KMS-11 (cell line): ENCODE results near the gene NPM3.

Experiments
- H2AFZ ChIP-seq: fragments of 200-600 bp; sonication (generic); 2 replicates; pipeline ENCODE4 v1.6.1; 2016; ENCODE audit warnings: antibody characterized with exemption, mixed run types, low read depth
- H3K27ac ChIP-seq: fragments of 200-600 bp; sonication (generic); 2 replicates; pipeline ENCODE4 v1.6.1; 2016; ENCODE audit warnings: mild to moderate bottlenecking, mixed run types
- H3K27me3 ChIP-seq: fragments of 200-600 bp; sonication (generic); 2 replicates; pipeline ENCODE4 v1.6.1; 2017; ENCODE audit warnings: mild to moderate bottlenecking, low read depth, mixed run types, moderate library complexity; ENCODE audit not compliant: insufficient read depth
- H3K36me3 ChIP-seq: fragments of 200-600 bp; sonication (generic); 2 replicates; pipeline ENCODE4 v1.6.1; 2017; ENCODE audit warnings: mild to moderate bottlenecking, mixed run types; ENCODE audit not compliant: insufficient read depth
- H3K4me1 ChIP-seq: fragments of 200-600 bp; sonication (generic); 2 replicates; pipeline ENCODE4 v1.6.1; 2016; ENCODE audit warnings: mild to moderate bottlenecking, low read depth, mixed run types; ENCODE audit not compliant: poor library complexity, severe bottlenecking
- H3K4me2 ChIP-seq: fragments of 200-600 bp; sonication (generic); 2 replicates; pipeline ENCODE4 v1.7.0; 2016; ENCODE audit warnings: mild to moderate bottlenecking, mixed run types
- H3K4me3 ChIP-seq: fragments of 200-600 bp; sonication (generic); IDR thresholded peaks from 2 replicates; pipeline ENCODE4 v1.6.1; 2017; ENCODE audit warnings: low read depth, low read length, mixed read lengths; ENCODE audit not compliant: insufficient read depth
- H3K79me2 ChIP-seq: fragments of 200-600 bp; sonication (generic); 2 replicates; pipeline ENCODE4 v1.6.1; 2016; ENCODE audit warnings: low read depth, mixed run types; ENCODE audit not compliant: insufficient read depth
- H3K9ac ChIP-seq: fragments of 200-600 bp; sonication (generic); 2 replicates; pipeline ENCODE4 v1.6.1; 2016; ENCODE audit warnings: mild to moderate bottlenecking, mixed run types
- H4K20me1 ChIP-seq: fragments of 200-600 bp; sonication (generic); 2 replicates; pipeline ENCODE4 v1.6.1; 2016; ENCODE audit warnings: mild to moderate bottlenecking, mixed run types; ENCODE audit not compliant: insufficient read depth
- CTCF ChIP-seq: fragments of 200-600 bp; sonication (generic); conservative IDR thresholded peaks from 2 replicates; pipeline ENCODE4 v1.6.1; 2017; ENCODE audit warnings: low read depth, mild to moderate bottlenecking, antibody characterized with exemption, low read length, moderate library complexity, mixed read lengths

NPM3 gene

GRCh38 chr10:101770331-101771215 lies 12.7 kb downstream of the NPM3 start:
- no peak overlapping the region for H3K4me2 ChIP-seq
- no peak for TF ChIP-seq CTCF
- H3K36me3 ChIP-seq, result no peaks in the 10 kb centered on the region
- peaks cover 22% of the 10 kb centered on the region for H3K27me3 ChIP-seq
- H3K4me1 ChIP-seq, result no peaks in the 10 kb centered on the region
- no peaks in the 10 kb centered on the region for H4K20me1 ChIP-seq
- H3K79me2 ChIP-seq, result no peaks in the 10 kb centered on the region
- H3K9ac ChIP-seq, result no peak overlapping the region
- no peak overlapping the region for H2AFZ ChIP-seq
- H3K4me3 ChIP-seq, result no peak overlapping the region
- H3K27ac ChIP-seq, result no peak overlapping the region

- H3K79me2 ChIP-seq, result no peaks in the 10 kb centered on the region
- H3K36me3 ChIP-seq, result no peaks in the 10 kb centered on the region
- H3K9ac ChIP-seq, result no peak overlapping the region
- no peak for TF ChIP-seq CTCF
- H3K4me1 ChIP-seq, result no peaks in the 10 kb centered on the region
- no peak overlapping the region for H3K4me2 ChIP-seq
- no peak overlapping the region for H2AFZ ChIP-seq
- H3K27ac ChIP-seq, result no peak overlapping the region
- H3K4me3 ChIP-seq, result no peak overlapping the region
- H4K20me1 ChIP-seq, result no peaks in the 10 kb centered on the region
- H3K27me3 ChIP-seq, result peaks cover 13% of the 10 kb centered on the region
These were observed 13.6 kb downstream of the NPM3 start for GRCh38 chr10:101769541-101770180.

- Histone ChIP-seq H3K4me3 (no peak overlapping the region), H3K4me2 (no peak overlapping the region), H3K27me3 (peaks cover 5% of the 10 kb centered on the region; the same call in 1 of the 2 replicates), H3K4me1 (no peaks in the 10 kb centered on the region), H3K36me3 (no peaks in the 10 kb centered on the region), H4K20me1 (no peaks in the 10 kb centered on the region), H3K27ac (no peak overlapping the region), H3K79me2 (no peaks in the 10 kb centered on the region), H3K9ac (no peak overlapping the region), H2AFZ (no peak overlapping the region)
- TF ChIP-seq CTCF, result no peak
These were observed 14.5 kb downstream of the NPM3 start for GRCh38 chr10:101768791-101769170.

GRCh38 chr10:101767966-101768790 lies 15.1 kb downstream of the NPM3 start:
- Histone ChIP-seq H3K27ac (no peak overlapping the region), H4K20me1 (no peaks in the 10 kb centered on the region), H3K36me3 (no peaks in the 10 kb centered on the region), H3K4me3 (no peak overlapping the region), H3K4me1 (no peaks in the 10 kb centered on the region), H3K79me2 (no peaks in the 10 kb centered on the region), H3K27me3 (no peaks in the 10 kb centered on the region; the same call in 1 of the 2 replicates), H3K4me2 (no peak overlapping the region), H3K9ac (no peak overlapping the region), H2AFZ (no peak overlapping the region)
- TF ChIP-seq CTCF, result no peak
